Measurements from ENCODE around the gene LARGE1.

DNA sequence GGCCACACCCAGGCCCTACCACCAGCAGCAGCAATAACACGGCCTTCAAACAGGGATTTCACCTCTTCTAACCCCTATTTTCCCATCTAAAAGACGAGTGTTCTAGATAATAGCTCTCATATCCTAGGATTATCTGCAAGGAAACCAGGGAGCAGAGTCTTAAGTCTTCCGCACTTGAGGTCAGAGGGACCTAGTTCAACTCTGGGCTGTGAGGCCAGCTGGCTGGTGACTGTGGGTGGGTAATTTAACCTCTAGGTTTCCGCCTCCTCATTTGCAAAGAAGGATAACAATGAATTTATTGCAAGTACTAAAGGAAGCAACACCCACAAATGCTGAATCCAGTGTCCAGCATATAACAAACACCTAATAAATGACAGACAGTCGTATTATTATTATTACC lies 70.1 kb downstream of the LARGE1 start:
- no peak for TF ChIP-seq EZH2 (IDR thresholded peaks at IDR 0.05; ENCODE audit: borderline replicate concordance, low read length)
- TF ChIP-seq, protein P1, sequence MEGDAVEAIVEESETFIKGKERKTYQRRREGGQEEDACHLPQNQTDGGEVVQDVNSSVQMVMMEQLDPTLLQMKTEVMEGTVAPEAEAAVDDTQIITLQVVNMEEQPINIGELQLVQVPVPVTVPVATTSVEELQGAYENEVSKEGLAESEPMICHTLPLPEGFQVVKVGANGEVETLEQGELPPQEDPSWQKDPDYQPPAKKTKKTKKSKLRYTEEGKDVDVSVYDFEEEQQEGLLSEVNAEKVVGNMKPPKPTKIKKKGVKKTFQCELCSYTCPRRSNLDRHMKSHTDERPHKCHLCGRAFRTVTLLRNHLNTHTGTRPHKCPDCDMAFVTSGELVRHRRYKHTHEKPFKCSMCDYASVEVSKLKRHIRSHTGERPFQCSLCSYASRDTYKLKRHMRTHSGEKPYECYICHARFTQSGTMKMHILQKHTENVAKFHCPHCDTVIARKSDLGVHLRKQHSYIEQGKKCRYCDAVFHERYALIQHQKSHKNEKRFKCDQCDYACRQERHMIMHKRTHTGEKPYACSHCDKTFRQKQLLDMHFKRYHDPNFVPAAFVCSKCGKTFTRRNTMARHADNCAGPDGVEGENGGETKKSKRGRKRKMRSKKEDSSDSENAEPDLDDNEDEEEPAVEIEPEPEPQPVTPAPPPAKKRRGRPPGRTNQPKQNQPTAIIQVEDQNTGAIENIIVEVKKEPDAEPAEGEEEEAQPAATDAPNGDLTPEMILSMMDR (IDR thresholded peaks at IDR 0.05; ENCODE audit: low read length): no peak
